ENCODE data around the gene PABPN1L.

- TF ChIP-seq POLR2A (IDR thresholded peaks at IDR 0.05; ENCODE audit: low read length): no peak
- no peak for TF ChIP-seq GATA1 (IDR thresholded peaks at IDR 0.05; ENCODE audit: low read depth, low read length)
Observed at GRCh38 chr16:88824256-88825077, 42.0 kb downstream of the PABPN1L start.
